Adrenal gland (tissue), 5 donors: ENCODE data around the gene ATG4B.
A peak's percentile ranks its signal among the peaks of the same experiment; 100 is the strongest.

Experiments used
- POLR2A ChIP-seq, 2 donors: fragments of 450-650 bp; IDR thresholded peaks; one replicate each; pipeline ENCODE4 v1.6.1; 2017; ENCODE audit warnings: antibody characterized with exemption in 2 of 2, mild to moderate bottlenecking in 2 of 2, moderate library complexity in 1 of 2
- TF ChIP-seq, protein P1 (sequence below), 6 experiments: fragments of 450-650 bp in 4 of 6; fragments of 200-600 bp in 2 of 6; sonication (generic) in 1 of 6; IDR thresholded peaks; 1 replicate in 5 of 6; 2 replicates in 1 of 6; pipeline versions ENCODE4 v1.5.1 to v1.8.0; 2016 to 2021; ENCODE audit warnings: antibody characterized with exemption in 6 of 6, mild to moderate bottlenecking in 2 of 6, moderate library complexity in 1 of 6
- donor health status: DM: no; HTN: no; CAD: no.

DNA sequence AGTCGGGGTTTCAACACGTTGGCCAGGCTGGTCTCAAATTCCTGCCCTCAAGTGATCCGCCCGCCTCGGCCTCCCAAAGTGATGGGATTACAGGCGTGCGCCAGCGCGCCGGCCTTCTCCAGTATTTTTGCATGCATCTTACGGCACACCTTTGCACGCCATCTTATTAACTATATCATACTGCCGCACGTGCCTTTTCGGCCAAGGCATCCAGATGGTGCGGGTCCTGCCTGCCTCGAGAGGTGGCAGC lies 63.6 kb downstream of the ATG4B start:
- TF ChIP-seq, protein P1, sequence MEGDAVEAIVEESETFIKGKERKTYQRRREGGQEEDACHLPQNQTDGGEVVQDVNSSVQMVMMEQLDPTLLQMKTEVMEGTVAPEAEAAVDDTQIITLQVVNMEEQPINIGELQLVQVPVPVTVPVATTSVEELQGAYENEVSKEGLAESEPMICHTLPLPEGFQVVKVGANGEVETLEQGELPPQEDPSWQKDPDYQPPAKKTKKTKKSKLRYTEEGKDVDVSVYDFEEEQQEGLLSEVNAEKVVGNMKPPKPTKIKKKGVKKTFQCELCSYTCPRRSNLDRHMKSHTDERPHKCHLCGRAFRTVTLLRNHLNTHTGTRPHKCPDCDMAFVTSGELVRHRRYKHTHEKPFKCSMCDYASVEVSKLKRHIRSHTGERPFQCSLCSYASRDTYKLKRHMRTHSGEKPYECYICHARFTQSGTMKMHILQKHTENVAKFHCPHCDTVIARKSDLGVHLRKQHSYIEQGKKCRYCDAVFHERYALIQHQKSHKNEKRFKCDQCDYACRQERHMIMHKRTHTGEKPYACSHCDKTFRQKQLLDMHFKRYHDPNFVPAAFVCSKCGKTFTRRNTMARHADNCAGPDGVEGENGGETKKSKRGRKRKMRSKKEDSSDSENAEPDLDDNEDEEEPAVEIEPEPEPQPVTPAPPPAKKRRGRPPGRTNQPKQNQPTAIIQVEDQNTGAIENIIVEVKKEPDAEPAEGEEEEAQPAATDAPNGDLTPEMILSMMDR (IDR thresholded peaks at IDR 0.05) = peak in 4 of 6 experiments; percentile 36 to 51 (median 38)
- TF ChIP-seq POLR2A (IDR thresholded peaks at IDR 0.05) = no peak
